Right atrium auricular region (tissue), 2 donors: ENCODE results near the gene KANK4. TPM values are rescaled to one million over a fixed set of nuclear protein-coding genes. Genes with fewer than 3 reads are reported as not detected.

Experiments used
- DNase-seq: peaks from one replicate; pipeline ENCODE4 v3.0.0-alpha.2; 2019; ENCODE audit warnings: low spot score
- H3K27ac ChIP-seq, 2 donors: fragments of 200-600 bp; sonication (generic); 1 replicate in 1 of 2; 2 replicates in 1 of 2; pipeline ENCODE4 v1.5.1; 2016 to 2019
- H3K27me3 ChIP-seq, 2 donors: fragments of 200-600 bp; sonication (generic); one replicate each; pipeline versions ENCODE4 v1.5.1 to v1.6.0; 2017 to 2019
- H3K36me3 ChIP-seq: fragments of 200-600 bp; sonication (generic); one replicate; pipeline ENCODE4 v1.5.1; 2016
- H3K4me1 ChIP-seq, 2 donors: fragments of 200-600 bp; sonication (generic); one replicate each; pipeline versions ENCODE4 v1.5.1 to v1.6.0; 2017 to 2019
- H3K4me3 ChIP-seq, 2 donors: fragments of 200-600 bp; sonication (generic); 1 replicate in 1 of 2; 2 replicates in 1 of 2; pipeline ENCODE4 v1.5.1; 2017 to 2019; ENCODE audit warnings: mild to moderate bottlenecking in 1 of 2, moderate library complexity in 1 of 2
- H3K9me3 ChIP-seq, 2 donors: fragments of 200-600 bp; sonication (generic); one replicate each; pipeline ENCODE4 v1.5.1; 2019
- total RNA-seq, 2 donors: library from RNA; depleted of rRNA; stranded (reverse); fragments of >200 nt; gene quantifications; one replicate each; pipeline ENCODE4 v1.1.0, GENCODE V29; 2016
- TF ChIP-seq, protein P1 (sequence below), 2 donors: fragments of 200-600 bp; sonication (generic); IDR thresholded peaks; one replicate each; pipeline ENCODE4 v1.5.1; 2019; ENCODE audit warnings: antibody characterized with exemption in 2 of 2

Gene KANK4
- total RNA-seq, 2 donors from 2014 or later: 0.12 to 0.63 TPM

- no peaks in the 10 kb centered on the region for H3K27me3 ChIP-seq
- no peaks in the 10 kb centered on the region for H3K9me3 ChIP-seq
- no peak for DNase-seq
- no peak overlapping the region for H3K27ac ChIP-seq
- H3K4me1 ChIP-seq: no peaks in the 10 kb centered on the region
- TF ChIP-seq, protein P1, sequence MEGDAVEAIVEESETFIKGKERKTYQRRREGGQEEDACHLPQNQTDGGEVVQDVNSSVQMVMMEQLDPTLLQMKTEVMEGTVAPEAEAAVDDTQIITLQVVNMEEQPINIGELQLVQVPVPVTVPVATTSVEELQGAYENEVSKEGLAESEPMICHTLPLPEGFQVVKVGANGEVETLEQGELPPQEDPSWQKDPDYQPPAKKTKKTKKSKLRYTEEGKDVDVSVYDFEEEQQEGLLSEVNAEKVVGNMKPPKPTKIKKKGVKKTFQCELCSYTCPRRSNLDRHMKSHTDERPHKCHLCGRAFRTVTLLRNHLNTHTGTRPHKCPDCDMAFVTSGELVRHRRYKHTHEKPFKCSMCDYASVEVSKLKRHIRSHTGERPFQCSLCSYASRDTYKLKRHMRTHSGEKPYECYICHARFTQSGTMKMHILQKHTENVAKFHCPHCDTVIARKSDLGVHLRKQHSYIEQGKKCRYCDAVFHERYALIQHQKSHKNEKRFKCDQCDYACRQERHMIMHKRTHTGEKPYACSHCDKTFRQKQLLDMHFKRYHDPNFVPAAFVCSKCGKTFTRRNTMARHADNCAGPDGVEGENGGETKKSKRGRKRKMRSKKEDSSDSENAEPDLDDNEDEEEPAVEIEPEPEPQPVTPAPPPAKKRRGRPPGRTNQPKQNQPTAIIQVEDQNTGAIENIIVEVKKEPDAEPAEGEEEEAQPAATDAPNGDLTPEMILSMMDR (IDR thresholded peaks at IDR 0.05): no peak
- no peaks in the 10 kb centered on the region for H3K36me3 ChIP-seq
- no peak overlapping the region for H3K4me3 ChIP-seq
Observed at GRCh38 chr1:62362061-62362917, 43.1 kb upstream of the KANK4 start.

- Histone ChIP-seq H3K27me3 (no peaks in the 10 kb centered on the region), H3K36me3 (no peaks in the 10 kb centered on the region), H3K27ac (no peak overlapping the region), H3K4me1 (no peaks in the 10 kb centered on the region), H3K9me3 (no peaks in the 10 kb centered on the region), H3K4me3 (no peak overlapping the region)
- TF ChIP-seq, protein P1 (IDR thresholded peaks at IDR 0.05): no peak
- no peak for DNase-seq
Observed at GRCh38 chr1:62361431-62361830, 42.2 kb upstream of the KANK4 start.

GRCh38 chr1:62358665-62359373 lies 39.6 kb upstream of the KANK4 start:
- Histone ChIP-seq H3K9me3 (no peaks in the 10 kb centered on the region), H3K27ac (no peak overlapping the region), H3K4me3 (no peak overlapping the region), H3K36me3 (no peaks in the 10 kb centered on the region), H3K27me3 (no peaks in the 10 kb centered on the region), H3K4me1 (no peaks in the 10 kb centered on the region)
- DNase-seq: no peak
- TF ChIP-seq, protein P1 (IDR thresholded peaks at IDR 0.05): no peak

GRCh38 chr1:62357916-62358315 lies 38.7 kb upstream of the KANK4 start:
- no peaks in the 10 kb centered on the region for H3K27me3 ChIP-seq
- no peak for DNase-seq
- no peaks in the 10 kb centered on the region for H3K9me3 ChIP-seq
- no peak overlapping the region for H3K27ac ChIP-seq
- H3K4me1 ChIP-seq: no peaks in the 10 kb centered on the region
- no peaks in the 10 kb centered on the region for H3K36me3 ChIP-seq
- no peak overlapping the region for H3K4me3 ChIP-seq
- TF ChIP-seq, protein P1 (IDR thresholded peaks at IDR 0.05): no peak

DNA sequence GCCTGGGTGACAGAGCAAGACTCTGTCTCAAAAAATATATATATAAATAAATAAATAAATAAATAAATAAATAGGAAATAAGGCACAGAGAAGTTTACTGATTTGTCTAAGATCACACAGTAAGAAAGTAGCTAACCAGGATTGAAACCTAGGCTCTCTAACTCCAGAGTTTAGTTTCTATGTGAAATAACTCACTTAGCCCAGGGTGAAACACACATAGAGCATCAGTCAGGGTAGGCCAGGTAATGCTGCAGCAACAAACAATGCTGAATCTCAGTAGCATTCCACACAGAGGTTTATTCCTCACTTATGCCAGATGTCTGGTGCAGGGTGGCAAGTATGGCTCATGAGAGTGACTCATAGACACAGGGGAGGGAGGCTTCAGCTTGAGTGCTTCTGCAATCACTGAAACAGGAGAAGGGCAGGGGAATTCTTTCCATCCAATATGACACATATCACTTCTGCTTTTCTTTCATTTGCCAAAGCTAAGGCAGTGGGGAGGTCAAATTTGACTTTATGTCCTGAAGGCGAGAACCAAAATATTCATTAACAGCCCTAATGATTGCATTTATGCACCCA lies 37.1 kb upstream of the KANK4 start:
- Histone ChIP-seq H3K4me1 (no peaks in the 10 kb centered on the region), H3K36me3 (no peaks in the 10 kb centered on the region), H3K9me3 (no peaks in the 10 kb centered on the region), H3K27me3 (no peaks in the 10 kb centered on the region), H3K4me3 (no peak overlapping the region), H3K27ac (no peak overlapping the region)
- TF ChIP-seq, protein P1 (IDR thresholded peaks at IDR 0.05): no peak
- no peak for DNase-seq
